ENCODE data around the gene RNF224.
"Not testable (repeated sequence)": the region's sequence is repeated elsewhere in the genome, so short reads cannot be mapped to it uniquely, and the experiment has no call there.

Gene RNF224

DNA sequence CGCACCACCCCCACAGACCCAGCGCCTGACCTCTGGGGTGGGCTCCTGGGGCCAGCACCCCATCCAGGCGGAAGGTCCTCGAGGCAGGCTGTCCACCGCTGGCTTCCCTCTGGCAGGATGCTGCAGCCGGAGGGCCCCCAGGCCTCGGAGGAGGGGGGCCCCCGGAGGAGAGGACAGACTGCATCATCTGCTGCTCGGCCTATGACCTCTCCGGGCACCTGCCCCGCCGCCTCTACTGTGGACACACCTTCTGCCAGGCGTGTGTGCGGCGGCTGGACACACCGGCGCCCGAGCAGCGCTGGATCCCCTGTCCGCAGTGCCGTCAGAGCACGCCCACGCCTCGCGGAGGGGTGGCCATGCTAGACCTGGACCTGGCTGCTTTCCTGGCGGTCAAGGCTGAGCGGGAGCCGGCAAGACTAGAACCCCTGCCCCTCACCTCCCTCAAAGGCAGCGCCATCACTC is 1.2 kb downstream of the RNF224 start:
- no peak for DNase-seq (ENCODE audit: low spot score)

GRCh38 chr9:137228968-137229896 is 1.9 kb downstream of the RNF224 start:
- DNase-seq (ENCODE audit: low spot score): no peak

DNA sequence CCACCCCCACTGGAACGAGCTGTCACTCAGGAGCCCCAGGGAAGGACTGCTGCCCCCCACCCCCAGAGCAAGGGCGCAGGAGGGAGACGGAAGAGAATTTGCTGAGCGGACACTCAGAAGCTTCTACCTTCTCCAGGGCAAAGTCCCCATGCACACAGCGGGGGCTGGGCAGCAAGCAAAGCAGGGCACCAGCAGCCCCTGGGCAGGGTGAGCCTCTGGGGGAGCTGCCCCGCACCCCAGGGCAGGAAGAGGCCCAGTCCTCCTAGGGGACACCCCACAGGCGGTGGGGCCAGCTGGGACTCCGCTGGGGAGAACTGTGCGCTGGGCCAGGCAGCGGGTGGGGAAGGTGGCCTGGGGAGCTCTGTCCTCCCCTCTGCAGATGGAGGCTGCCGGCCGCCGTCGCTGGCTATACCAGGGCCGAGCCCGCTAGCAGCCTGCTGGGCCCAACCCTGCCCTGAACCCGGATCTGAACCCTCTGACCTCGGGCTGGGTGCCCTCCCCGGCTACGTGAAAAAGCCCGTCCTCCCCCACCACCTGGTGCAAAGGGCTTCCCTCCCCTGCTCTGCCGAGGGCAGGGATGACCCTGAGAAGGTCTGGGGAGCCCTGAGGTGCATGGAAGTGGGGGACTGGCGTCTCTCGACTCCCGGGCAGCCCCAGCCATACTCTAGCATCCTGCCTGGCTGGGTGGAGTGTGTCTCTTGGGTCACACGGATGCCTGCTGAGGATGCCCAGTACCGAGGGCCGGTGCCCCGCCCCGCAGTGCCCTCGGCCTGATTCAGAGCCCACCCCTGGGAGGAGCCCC is 2.8 kb downstream of the RNF224 start:
- no peak for DNase-seq (ENCODE audit: low spot score)

- DNase-seq (ENCODE audit: low spot score): no peak
These were observed 3.5 kb downstream of the RNF224 start, which contains the start of gene SLC34A3 for GRCh38 chr9:137230705-137231371. Gene SLC34A3, plus strand, starts transcription at chr9:137230901. Its CDS starts 802 bp downstream, at chr9:137231703.

- DNase-seq (ENCODE audit: low spot score): no peak
These were observed 4.2 kb downstream of the RNF224 start for GRCh38 chr9:137231372-137232039.

GRCh38 chr9:137232101-137232500 is 4.8 kb downstream of the RNF224 start:
- no peak for DNase-seq (ENCODE audit: low spot score)

- DNase-seq (ENCODE audit: low spot score): no peak
These were observed 5.2 kb downstream of the RNF224 start for GRCh38 chr9:137232510-137232909.

- DNase-seq (ENCODE audit: low spot score): no peak
These were observed 6.1 kb downstream of the RNF224 start for GRCh38 chr9:137233143-137233980.

DNA sequence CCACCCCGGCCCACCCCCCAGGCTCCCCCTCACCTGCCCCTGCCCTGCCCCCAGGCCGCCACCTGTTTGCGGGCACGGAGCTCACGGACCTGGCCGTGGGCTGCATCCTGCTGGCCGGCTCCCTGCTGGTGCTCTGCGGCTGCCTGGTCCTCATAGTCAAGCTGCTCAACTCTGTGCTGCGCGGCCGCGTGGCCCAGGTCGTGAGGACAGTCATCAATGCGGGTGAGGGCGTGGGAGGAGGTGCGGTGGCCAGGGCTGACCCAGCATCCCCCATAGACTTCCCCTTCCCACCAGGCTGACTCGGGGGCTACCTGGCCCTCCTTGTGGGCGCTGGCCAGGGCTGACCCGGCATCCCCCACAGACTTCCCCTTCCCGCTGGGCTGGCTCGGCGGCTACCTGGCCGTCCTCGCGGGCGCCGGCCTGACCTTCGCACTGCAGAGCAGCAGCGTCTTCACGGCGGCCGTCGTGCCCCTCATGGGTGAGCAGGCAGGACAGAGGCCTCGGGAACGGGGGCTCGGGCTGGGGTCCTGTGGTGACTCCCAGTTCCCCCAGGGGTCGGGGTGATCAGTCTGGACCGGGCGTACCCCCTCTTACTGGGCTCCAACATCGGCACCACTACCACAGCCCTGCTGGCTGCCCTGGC is 6.9 kb downstream of the RNF224 start:
- DNase-seq (ENCODE audit: low spot score): no peak

DNA sequence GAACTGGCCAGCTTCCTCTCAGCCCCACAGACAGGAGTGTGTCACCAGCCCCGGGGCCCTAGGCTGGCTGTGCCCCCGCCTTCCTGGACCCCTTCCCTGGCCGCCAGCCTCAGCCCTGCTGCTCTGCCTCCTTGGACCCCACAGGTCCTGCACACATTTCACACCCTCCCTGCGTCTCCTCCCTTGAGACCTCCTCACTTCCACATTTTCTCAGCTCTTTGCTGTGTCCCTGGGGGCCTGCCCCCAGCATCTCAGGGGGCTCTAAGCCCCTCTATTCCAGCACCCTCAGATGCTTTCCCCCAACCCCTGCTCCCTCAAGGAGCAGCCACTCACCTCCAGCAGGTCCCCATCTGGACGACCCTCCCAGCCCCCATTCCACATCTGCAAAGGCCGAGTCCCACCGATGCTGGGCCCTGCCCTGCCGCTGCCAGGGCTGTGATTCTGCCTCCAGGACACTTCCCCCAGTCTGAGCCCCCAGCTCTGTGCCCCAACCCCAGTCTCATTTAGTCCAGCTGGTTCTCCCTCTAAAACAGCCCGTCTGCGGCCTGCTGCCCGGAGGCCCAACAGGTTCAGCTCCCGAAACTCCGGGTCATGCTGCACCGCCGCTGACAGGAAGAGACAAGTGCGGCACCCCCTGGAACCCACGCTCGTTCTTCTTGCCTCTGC is 7.6 kb downstream of the RNF224 start:
- DNase-seq (ENCODE audit: low spot score): no peak

DNA sequence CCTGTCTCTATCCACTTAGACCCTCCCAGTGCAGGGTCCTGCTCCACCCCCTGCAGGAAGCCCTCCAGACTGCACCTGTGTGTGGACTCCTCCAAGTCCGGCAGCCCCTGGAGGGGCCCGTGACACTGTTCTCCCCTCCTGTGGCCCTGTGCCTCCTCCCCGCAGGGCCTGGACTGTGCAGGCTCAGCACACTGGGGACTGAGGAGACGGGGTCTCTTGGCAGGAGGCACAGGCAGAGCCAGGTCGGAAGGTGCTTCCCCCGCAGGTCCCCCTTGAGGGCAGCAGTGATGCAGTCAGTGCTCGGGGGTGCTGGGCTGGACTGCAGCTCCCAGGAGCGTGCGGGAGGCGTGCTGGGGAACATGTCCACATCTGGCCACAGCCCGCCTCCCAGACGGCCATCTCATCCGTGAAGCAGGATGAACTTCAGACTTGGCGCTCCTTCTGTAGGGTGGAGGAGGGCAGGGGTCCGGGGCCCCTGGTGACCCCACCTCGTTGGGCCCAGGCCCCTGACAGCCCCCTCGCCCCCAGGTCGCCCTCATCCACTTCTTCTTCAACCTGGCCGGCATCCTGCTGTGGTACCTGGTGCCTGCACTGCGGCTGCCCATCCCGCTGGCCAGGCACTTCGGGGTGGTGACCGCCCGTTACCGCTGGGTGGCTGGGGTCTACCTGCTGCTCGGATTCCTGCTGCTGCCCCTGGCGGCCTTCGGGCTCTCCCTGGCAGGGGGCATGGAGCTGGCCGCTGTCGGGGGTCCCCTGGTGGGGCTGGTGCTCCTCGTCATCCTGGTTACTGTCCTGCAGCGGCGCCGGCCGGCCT is 8.3 kb downstream of the RNF224 start:
- no peak for DNase-seq (ENCODE audit: low spot score)

- peak; percentile 93 for DNase-seq (ENCODE audit: low spot score)
These were observed 9.1 kb downstream of the RNF224 start for GRCh38 chr9:137236238-137236935.

DNA sequence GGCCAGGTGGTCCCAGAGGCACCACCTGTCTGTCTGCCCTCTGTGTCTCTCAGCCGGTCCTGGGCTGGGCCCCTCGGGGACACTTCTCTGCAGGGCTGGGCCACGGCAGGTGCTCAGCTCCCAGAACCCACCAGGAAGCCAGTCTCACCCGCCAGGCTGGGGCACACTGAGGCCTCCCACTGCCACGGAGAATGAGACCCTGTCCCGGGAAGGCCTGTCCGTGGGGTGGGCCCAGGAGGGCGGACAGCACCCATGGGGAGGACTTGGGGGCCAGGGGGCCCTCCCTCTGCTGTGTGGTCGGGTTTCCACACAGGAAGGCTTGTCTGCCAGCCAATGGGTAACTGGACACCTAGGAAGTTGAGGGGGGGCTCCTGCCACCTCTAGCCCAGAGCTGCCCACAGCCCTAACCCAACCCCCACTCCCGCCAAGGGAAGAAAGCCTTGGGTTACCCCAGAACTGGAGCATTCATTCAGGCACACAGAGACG is 9.7 kb downstream of the RNF224 start:
- DNase-seq (ENCODE audit: low spot score): no peak

GRCh38 chr9:137237759-137238726 is 10.7 kb downstream of the RNF224 start:
- no peak for DNase-seq (ENCODE audit: low spot score)

DNA sequence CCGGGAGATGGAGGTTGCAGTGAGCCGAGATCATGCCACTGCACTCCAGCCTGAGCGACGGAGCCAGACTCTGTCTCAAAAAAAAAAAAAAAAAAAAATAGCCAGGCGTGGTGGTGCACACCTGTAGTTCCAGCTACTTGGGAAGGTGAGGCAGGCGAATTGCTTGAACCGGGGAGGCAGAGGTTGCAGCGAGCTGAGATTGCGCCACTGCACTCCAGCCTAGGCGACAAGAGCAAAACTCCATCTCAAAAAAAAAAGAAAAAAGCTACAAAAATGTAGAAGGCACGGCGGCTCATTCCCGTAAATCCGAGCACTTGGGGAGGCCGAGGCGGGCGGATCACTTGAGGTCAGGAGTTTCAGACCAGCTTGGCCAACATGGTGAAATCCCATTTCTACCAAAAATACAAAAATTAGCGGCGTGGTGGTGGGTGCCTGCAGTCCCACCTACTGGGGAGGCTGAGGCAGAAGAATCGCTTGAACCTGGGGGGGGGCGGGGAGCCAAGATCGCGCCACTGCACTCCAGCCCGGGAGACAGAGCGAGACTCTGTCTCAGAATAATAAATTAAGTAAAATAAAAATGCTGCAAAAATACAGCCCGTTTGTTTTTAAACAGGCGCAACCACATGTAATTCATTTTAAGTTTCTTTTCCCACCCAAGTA is 12.4 kb downstream of the RNF224 start:
- DNase-seq (ENCODE audit: low spot score): not testable (repeated sequence)

- peak; percentile 85 for DNase-seq (ENCODE audit: low spot score)
These were observed 13.1 kb downstream of the RNF224 start for GRCh38 chr9:137240318-137240840.
